GM19043 (cell line): Measurements from ENCODE around the gene CRYGN.

Experiments used
- ATAC-seq: cut with Tn5 transposase; IDR thresholded peaks from one replicate; pipeline ENCODE4 v1.9.1; 2021; ENCODE audit warnings: low read depth; ENCODE audit not compliant: unreplicated experiment

The CRYGN gene

DNA sequence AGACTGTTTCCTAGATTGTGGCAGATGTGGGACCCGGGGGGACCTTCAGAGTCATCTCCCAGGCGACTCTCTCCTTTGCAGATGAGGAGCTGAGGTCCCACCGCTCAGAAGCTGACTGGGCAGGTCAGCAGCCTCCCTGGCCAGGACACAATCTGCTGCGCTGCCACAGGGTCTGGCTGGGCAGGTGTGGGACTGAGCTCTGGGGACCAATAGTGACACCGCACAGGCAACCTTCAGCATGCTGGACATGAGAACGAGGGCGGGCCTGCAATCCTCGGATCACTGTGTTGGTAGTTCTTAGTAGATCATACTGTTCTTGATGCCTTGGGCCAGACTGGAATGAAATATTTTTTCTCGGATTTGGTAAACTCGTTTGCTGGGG lies 20.5 kb upstream of the CRYGN start:
- no peak for ATAC-seq

GRCh38 chr7:151459726-151460473 lies 20.0 kb upstream of the CRYGN start:
- no peak for ATAC-seq

DNA sequence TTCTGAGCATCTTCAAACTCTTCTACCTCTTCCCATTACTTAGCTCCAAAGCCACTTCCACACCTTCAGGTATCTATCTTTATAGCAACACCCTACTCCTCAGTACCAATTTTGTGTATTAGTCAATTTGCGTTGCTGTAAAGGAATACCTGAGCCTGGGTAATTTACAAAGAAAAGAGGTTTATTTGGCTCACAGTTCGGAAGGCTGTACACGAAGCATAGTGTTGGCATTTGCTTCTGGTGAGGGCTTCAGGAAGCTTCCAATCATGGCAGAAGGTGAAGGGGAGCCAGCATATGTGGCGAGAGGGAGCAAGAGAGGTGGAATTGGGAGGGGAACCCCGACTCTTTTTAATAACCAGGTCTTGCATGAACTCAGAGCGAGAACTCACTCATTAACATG lies 17.6 kb upstream of the CRYGN start:
- ATAC-seq: no peak

DNA sequence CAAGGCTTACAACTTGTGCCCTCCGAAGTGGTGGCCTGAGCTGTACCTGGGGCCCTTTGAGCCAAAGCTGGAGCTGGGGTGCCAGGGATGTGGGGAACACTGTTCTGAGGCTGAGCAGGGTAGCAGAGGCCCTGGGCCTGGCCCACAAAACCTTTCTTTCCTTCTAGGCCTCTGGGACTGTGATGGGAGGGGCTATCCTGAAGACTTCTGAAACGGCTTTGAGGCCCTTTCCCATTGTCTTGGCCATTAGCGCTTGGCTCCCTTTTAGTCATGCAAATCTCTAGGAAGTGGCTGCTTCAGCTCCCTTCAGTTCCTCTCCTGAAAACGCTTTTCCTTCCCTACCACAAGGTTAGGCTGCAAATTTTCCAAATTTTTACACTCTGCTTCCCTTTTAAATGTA lies 16.8 kb upstream of the CRYGN start:
- ATAC-seq: no peak

- no peak for ATAC-seq
These were observed 16.3 kb upstream of the CRYGN start for GRCh38 chr7:151456276-151456675.

DNA sequence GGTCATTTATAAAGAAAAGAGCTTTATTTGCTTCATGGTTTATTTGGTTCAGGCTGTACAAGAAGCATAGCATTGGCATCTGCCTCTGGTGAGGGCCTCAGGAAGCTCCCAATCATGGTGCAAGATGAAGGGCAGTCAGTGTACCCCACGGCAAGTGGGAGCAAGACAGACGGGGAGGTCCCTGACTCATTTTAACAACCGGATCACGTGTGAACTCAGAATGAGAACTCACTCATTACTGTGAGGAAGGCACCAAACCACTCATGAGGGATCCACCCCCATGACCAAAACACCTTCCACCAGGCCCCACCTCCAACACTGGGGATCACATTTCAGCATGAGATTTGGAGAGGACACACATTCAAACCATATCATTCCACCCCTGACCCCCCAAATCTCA lies 15.7 kb upstream of the CRYGN start:
- no peak for ATAC-seq

DNA sequence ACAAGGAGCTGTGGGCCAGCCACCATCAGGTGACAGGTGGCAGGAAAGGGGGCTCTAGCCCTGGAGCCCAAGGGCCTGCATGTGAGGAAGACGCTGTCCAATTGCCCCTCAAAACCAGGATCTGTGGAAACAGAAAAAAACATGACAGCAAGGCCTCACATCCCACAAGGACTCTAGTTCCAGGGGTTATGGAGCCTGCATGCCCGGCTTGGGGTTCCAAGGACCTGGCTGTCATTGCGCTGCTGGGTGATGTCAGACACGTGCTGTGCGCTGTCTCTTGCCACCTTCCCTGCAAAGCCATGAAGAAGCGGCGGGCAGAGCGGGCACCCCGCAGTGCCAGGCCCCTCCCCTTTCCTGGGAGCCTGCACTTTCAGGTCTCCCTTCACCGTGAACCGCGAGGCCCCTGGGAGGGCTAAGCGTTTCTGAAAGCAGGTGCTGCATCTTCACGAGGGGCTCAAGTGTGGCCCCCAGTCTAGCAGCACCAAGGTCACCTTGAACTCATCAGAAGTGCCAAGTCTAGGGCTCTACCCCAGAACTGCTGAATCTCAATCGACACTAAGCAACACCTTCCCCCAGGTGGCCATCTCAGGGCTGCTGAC lies 15.1 kb upstream of the CRYGN start:
- no peak for ATAC-seq

- no peak for ATAC-seq
These were observed 14.4 kb upstream of the CRYGN start for GRCh38 chr7:151454305-151454704.

GRCh38 chr7:151453326-151453791 lies 13.4 kb upstream of the CRYGN start:
- ATAC-seq: no peak

DNA sequence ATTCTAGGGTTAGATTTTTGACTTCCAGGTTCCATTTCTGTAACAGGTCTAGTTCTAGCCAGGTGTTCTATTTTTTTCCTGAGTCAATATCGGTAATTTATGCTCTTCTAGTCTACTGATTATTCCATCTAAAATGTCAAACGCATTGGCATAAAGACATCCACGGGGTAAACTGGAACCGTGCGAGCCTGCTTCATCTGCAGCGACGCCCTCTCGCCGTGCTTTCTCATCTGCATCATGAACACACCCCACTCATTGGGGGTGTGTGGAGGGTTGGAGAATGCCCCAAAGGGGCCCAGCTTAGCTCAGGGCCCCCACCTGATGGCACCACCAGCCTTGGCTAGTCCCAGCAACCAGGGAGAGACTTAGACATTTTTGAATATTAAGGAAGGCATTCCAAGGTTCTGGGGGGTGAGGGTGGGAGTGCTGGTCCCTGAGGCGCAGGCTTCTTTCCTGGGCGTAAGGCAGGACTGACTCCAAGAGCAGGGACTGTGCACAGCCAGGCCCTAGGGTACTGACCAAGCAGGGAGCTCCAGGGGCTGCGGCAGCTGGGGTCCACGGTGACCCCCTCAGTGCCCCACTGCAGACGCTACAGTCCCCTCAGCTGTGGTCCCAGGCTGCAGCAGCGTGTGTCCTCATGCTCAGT lies 12.9 kb upstream of the CRYGN start:
- ATAC-seq: no peak

- ATAC-seq: no peak
These were observed 12.0 kb upstream of the CRYGN start for GRCh38 chr7:151451626-151452571.

GRCh38 chr7:151451156-151451555 lies 11.2 kb upstream of the CRYGN start:
- ATAC-seq: no peak

DNA sequence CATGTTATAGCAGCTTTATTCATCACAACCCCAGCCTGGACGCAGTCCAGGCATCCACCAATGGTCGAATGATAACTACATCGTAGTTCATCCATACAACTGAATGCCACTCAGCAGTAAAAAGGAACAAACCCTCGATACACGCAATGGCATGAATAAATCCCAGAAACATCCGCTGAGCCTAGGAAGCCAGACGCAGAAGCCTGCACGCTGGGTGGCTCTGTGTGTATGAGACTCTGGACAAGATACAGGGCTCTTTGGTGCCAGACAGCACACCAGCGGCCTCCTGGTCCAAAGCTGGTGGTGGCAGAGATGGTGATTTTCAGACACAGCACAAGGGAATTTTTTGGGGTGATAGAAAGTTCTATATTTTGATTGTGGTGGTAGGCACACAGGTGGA lies 10.0 kb upstream of the CRYGN start:
- no peak for ATAC-seq

DNA sequence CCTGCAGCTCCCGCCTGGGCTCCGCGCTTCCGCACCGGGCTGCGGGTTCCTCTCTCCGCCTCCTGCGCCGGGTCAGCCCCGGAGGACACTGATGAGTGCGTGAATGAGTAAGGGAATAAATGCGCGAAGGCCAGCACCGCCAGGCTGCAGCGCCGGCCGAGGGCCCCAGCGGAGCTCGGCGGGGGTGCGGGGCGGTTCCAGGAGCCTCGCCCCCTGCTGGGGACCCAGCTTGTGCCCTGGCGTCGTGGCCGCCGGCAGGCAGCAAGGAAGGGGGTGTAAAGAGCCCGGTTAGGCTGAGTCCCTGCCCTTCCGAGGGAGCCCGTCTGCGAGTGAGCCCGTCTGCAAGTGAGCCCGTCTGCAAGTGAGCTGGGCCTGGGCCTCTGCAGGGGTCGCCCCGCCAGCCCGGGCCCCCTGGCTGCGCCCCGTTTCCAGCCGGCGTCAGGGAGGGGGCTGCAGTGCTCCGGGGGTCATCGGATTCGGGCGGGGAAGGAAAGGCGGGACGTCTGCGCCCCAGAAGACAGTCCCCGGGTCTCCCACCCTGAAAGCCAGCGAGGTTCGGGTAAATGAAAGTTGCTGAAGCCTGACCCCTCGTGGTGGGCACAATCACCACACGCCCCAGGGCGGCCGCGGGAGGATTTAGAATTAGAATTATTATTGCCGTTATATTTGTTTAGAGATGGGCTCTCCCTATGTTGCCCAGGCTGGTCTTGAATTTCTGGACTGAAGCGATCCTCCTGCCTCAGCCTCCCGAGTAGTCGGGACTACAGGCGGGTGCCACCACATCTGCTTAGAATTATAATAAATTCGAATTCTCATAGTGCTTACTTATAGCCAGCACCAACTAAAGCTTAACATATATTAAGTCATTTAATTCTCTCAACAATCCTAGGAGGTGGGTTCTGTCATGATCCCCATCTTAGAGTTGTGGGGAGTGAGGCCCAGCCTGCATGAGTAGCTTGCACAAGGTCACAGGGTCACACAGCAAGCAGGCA lies 8.6 kb upstream of the CRYGN start:
- ATAC-seq: peak; percentile 44

DNA sequence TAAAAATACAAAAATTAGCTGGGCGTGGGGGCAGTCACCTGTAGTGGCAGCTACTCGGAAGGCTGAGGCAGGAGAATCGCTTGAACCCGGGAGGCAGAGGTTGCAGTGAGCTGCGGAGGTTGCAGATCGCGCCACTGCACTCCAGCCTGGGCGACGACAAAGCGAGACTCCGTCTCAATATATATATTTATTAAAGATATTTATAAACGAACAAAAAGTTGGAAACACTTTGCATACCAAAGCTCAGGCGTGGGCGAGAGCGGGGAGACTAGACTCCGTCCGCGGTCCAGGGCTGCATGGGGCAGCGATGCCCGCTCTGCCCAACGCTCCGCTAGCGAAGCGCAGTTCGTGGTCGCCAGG lies 7.9 kb upstream of the CRYGN start:
- no peak for ATAC-seq

- no peak for ATAC-seq
These were observed 7.4 kb upstream of the CRYGN start for GRCh38 chr7:151447312-151447711.

GRCh38 chr7:151446412-151446811 lies 6.5 kb upstream of the CRYGN start:
- no peak for ATAC-seq

- ATAC-seq: no peak
These were observed 4.7 kb upstream of the CRYGN start for GRCh38 chr7:151444632-151445031.

- no peak for ATAC-seq
These were observed 3.0 kb upstream of the CRYGN start for GRCh38 chr7:151442776-151443496.
